ENCODE data around the gene CTSC. TPM values are rescaled to one million over a fixed set of nuclear protein-coding genes. Genes with fewer than 3 reads are reported as not detected.
"Not testable (repeated sequence)": the region's sequence is repeated elsewhere in the genome, so short reads cannot be mapped to it uniquely, and the experiment has no call there.

The CTSC gene
- total RNA-seq, 4 donors from 2014 or later: 38.5 to 167 (median 109) TPM

DNA sequence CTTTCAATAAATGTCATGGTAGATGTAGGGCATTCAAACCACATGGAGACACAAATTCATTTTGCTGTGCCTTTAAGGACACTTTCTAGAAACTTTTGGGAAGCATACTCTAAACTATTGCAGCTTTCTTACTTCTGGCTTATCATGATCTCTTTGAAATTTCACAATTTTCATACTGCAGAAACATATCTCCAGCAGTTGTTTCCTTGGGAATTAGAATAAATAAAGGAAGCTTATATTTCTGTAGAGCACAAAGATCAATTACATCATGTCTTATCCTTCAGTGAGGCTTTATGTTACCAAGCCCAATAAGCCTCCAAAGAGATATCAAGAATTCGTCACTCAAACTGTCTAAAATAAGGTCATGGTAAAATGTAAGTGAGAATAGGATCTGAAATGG, 87.8 kb downstream of the CTSC start:
- H3K27ac ChIP-seq: no peak overlapping the region
- no peak overlapping the region for H3K4me3 ChIP-seq
- intact Hi-C loops (cut with DNase I): no loop called here
- DNase-seq: no peak
- H3K4me1 ChIP-seq: no peaks in the 10 kb centered on the region
- H3K36me3 ChIP-seq: no peaks in the 10 kb centered on the region
- WGBS, 2 donors: 81 to 92% methylated on average over 1 of the region's 1 CpG
- no peaks in the 10 kb centered on the region for H3K9me3 ChIP-seq
- H3K27me3 ChIP-seq: no peaks in the 10 kb centered on the region
- TF ChIP-seq CTCF (IDR thresholded peaks at IDR 0.05) (no peak), POLR2A (IDR thresholded peaks at IDR 0.05) (no peak)

DNA sequence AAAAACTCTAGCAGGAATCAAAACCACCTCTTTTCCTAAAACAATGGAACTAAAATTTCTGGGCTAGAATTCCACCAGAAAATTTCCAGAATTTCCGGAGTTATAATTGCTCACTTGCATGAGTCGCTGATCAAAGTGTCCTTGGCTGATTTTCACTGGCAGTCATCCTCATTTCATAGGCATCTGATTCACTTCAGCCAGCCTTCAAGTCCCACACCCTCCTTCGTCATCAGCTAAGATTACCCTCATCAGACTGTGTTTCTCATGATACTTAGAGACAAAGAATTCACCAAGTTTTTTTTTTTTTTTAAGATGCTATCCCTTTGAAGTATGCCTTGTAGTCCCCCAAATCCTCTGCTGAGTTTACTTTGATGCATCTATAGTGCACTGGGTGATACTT, 90.8 kb downstream of the CTSC start:
- no peak overlapping the region for H3K4me3 ChIP-seq
- no peak overlapping the region for H3K27ac ChIP-seq
- intact Hi-C loops (cut with DNase I): no loop called here
- no peaks in the 10 kb centered on the region for H3K27me3 ChIP-seq
- no peaks in the 10 kb centered on the region for H3K4me1 ChIP-seq
- no peaks in the 10 kb centered on the region for H3K36me3 ChIP-seq
- no peaks in the 10 kb centered on the region for H3K9me3 ChIP-seq
- WGBS, 2 donors: 38 to 51% methylated on average over 3 of the region's 3 CpGs
- DNase-seq: no peak
- no peak for TF ChIP-seq POLR2A (IDR thresholded peaks at IDR 0.05)
- TF ChIP-seq CTCF (IDR thresholded peaks at IDR 0.05): no peak

DNA sequence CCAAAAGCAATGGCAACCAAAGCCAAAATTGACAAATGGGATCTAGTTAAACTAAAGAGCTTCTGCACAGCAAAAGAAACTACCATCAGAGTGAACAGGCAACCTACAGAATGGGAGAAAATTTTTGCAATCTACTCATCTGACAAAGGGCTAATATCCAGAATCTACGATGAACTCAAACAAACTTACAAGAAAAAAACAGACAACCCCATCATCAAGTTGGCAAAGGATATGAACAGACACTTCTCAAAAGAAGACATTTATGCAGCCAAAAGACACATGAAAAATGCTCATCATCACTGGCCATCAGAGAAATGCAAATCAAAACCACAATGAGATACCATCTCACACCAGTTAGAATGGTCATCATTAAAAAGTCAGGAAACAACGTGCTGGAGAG, 92.0 kb downstream of the CTSC start:
- H3K4me3 ChIP-seq; intact Hi-C loops (cut with DNase I); H3K27ac ChIP-seq; H3K27me3 ChIP-seq; H3K9me3 ChIP-seq; H3K4me1 ChIP-seq; DNase-seq; H3K36me3 ChIP-seq: not testable (repeated sequence)
- WGBS, 2 donors: 75 to 89% methylated on average over 2 of the region's 2 CpGs

Other genes starting within 250 kb of the CTSC start
- 100 to 1,000 TPM in 1 of 4 donors, 10 to 100 TPM in 3; 23.4 to 105 (median 65.1) TPM for gene RAB38, start 162.3 kb downstream of the CTSC start, total RNA-seq